Ishikawa (cell line): ENCODE data around the gene THSD7A.

Experiments used
- CEBPB ChIP-seq: IDR thresholded peaks from 2 replicates; pipeline ENCODE4 v1.6.1; 2012
- CREB1 ChIP-seq: IDR thresholded peaks from 2 replicates; pipeline ENCODE4 v1.6.1; 2012; ENCODE audit warnings: low read depth
- EGR1 ChIP-seq: IDR thresholded peaks from 2 replicates; pipeline ENCODE4 v1.6.1; 2012
- EP300 ChIP-seq: IDR thresholded peaks from 2 replicates; pipeline ENCODE4 v1.6.1; 2012; ENCODE audit warnings: borderline replicate concordance
- FOXM1 ChIP-seq: IDR thresholded peaks from 2 replicates; pipeline ENCODE4 v1.6.1; 2012; ENCODE audit warnings: low read depth, borderline replicate concordance
- NFIC ChIP-seq: IDR thresholded peaks from 2 replicates; pipeline ENCODE4 v1.6.1; 2012
- RAD21 ChIP-seq: IDR thresholded peaks from 2 replicates; pipeline ENCODE4 v1.6.1; 2012; ENCODE audit warnings: low read depth
- TAF1 ChIP-seq: IDR thresholded peaks from 2 replicates; pipeline ENCODE4 v1.6.1; 2012; ENCODE audit warnings: low read depth, mild to moderate bottlenecking
- TCF12 ChIP-seq: IDR thresholded peaks from 2 replicates; pipeline ENCODE4 v1.6.1; 2012; ENCODE audit warnings: low read depth
- TEAD4 ChIP-seq: IDR thresholded peaks from 2 replicates; pipeline ENCODE4 v1.6.1; 2012
- YY1 ChIP-seq: IDR thresholded peaks from 2 replicates; pipeline ENCODE4 v1.6.1; 2012; ENCODE audit warnings: low read depth
- ZBTB7A ChIP-seq: IDR thresholded peaks from 2 replicates; pipeline ENCODE4 v1.6.1; 2012; ENCODE audit warnings: low read depth
- TF ChIP-seq, protein P1 (sequence below): IDR thresholded peaks from 2 replicates; pipeline ENCODE4 v1.6.1; 2012; ENCODE audit warnings: low read depth, mild to moderate bottlenecking
- TF ChIP-seq, protein P2 (sequence below): IDR thresholded peaks from 2 replicates; pipeline ENCODE4 v1.6.1; 2012
- TF ChIP-seq, protein P3 (sequence below): IDR thresholded peaks from 2 replicates; pipeline ENCODE4 v1.6.1; 2012

THSD7A gene

DNA sequence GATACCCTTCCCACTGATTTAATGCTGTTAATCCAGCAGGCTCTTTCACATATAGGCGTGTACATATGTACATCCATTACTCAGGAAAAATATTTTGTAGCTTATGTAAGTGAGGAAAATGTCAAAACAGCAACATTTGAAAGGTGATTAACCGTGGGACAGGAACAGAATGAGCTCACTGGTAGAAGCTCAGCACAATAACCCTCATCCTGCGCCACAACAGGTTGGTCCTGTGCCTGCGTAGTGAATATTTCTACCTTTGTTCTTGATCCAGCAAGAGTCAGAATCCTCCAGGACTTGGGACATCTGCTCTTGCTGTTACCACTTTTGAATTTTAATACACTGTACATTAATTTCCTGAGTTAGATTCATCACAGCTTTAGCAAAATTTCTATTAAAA lies 359.4 kb downstream of the THSD7A start:
- TF ChIP-seq TCF12 (no peak), FOXM1 (no peak), CEBPB (no peak), TAF1 (no peak), RAD21 (no peak), NFIC (no peak)
- TF ChIP-seq, protein P1, sequence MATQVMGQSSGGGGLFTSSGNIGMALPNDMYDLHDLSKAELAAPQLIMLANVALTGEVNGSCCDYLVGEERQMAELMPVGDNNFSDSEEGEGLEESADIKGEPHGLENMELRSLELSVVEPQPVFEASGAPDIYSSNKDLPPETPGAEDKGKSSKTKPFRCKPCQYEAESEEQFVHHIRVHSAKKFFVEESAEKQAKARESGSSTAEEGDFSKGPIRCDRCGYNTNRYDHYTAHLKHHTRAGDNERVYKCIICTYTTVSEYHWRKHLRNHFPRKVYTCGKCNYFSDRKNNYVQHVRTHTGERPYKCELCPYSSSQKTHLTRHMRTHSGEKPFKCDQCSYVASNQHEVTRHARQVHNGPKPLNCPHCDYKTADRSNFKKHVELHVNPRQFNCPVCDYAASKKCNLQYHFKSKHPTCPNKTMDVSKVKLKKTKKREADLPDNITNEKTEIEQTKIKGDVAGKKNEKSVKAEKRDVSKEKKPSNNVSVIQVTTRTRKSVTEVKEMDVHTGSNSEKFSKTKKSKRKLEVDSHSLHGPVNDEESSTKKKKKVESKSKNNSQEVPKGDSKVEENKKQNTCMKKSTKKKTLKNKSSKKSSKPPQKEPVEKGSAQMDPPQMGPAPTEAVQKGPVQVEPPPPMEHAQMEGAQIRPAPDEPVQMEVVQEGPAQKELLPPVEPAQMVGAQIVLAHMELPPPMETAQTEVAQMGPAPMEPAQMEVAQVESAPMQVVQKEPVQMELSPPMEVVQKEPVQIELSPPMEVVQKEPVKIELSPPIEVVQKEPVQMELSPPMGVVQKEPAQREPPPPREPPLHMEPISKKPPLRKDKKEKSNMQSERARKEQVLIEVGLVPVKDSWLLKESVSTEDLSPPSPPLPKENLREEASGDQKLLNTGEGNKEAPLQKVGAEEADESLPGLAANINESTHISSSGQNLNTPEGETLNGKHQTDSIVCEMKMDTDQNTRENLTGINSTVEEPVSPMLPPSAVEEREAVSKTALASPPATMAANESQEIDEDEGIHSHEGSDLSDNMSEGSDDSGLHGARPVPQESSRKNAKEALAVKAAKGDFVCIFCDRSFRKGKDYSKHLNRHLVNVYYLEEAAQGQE = no peak

DNA sequence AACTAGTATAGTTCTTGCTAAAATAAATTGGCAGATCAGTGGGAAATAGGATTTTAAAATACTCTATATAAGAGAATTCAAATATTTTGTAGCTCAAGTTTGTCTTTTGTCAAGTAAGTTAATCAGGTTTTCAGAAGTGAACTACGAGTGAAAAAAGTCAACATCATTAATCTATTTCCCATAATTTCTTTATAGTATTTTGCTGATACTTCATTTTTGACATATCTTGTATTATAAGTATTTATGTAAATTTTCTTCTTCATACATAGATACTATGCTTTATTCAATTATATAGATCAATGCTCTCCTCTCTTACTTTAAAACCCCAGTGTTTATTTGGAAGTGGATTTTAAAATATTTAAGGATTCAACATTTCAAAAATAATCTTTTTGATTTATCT lies 360.7 kb downstream of the THSD7A start:
- TF ChIP-seq, protein P1 = no peak
- TF ChIP-seq FOXM1 (no peak), CEBPB (no peak), NFIC (no peak), EGR1 (no peak), TCF12 (no peak)
- TF ChIP-seq, protein P2, sequence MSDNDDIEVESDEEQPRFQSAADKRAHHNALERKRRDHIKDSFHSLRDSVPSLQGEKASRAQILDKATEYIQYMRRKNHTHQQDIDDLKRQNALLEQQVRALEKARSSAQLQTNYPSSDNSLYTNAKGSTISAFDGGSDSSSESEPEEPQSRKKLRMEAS = no peak
- TF ChIP-seq, protein P3, sequence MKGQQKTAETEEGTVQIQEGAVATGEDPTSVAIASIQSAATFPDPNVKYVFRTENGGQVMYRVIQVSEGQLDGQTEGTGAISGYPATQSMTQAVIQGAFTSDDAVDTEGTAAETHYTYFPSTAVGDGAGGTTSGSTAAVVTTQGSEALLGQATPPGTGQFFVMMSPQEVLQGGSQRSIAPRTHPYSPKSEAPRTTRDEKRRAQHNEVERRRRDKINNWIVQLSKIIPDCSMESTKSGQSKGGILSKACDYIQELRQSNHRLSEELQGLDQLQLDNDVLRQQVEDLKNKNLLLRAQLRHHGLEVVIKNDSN = no peak

DNA sequence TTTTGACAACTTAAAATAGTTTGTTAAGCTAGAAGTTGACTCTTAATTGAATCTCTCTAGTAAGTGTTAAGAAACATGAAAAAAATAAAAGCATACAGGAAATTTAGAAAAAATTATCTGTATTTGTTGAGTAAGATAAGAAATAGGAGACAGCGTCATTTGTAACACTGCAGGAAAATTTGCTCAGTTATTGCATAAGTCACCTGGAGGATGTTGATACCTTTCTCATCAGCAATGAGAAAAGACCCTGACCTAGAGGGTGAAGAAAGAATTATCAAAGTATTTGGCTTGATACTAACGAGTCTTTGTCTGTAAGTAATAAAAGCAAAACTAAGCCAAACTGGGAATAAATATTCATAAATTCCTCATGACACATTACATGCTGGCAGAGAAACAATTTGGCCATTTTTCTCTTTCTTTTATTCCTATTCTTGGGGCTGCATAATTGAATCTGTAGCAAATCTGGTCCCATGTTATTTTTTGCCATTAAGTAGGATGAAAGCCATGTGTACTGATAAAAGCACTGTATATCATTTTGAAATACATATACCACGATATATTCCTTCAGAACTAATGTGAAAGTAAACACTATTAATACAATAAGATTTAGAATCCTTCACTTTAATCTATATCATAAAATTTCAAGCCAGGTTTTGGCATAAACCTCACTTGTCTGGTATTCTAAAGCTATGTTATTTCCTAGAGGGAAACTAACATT lies 362.8 kb downstream of the THSD7A start:
- TF ChIP-seq FOXM1 (no peak), RAD21 (no peak), EGR1 (no peak), NFIC (no peak), EP300 (no peak), TAF1 (no peak), TCF12 (no peak), CEBPB (no peak), YY1 (no peak), CREB1 (no peak), ZBTB7A (no peak), TEAD4 (no peak)
- TF ChIP-seq, protein P2 = no peak
- TF ChIP-seq, protein P1 = no peak
- TF ChIP-seq, protein P3 = no peak

DNA sequence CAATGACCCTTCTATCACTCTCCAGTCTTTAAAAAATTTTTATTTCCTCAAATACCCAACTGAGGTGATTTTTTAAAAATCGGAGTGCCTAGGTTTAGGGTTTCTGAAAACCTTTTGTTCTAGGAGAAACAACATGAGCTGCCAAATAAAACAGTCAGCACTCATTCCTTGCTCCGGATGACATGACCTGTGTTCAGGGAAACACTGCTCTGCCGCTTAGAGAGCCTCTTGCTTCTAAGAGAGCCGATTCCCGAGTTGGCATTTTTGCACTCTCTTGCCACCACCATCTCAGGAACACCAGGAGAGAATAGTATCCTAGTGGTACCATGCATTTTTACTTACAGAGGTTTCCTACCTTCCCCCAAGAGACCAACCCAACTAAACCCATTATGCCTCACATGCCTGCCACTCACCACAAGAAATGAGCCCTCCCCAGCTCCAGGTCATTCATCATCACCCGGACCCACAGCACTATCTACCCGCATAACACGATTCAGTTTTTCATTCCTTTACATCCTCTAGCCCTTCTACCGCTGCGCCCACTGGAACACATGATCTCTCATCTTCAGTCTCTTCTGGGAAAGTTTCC lies 365.4 kb downstream of the THSD7A start:
- TF ChIP-seq ZBTB7A (no peak), TEAD4 (no peak), CREB1 (no peak), RAD21 (no peak), NFIC (no peak), YY1 (no peak), TCF12 (no peak), EP300 (no peak), FOXM1 (no peak), CEBPB (no peak)
- TF ChIP-seq, protein P2 = no peak
- TF ChIP-seq, protein P1 = no peak
- TF ChIP-seq, protein P3 = no peak
